K562 treated with DMSO at 1 percent for 4 hours (cell line): Measurements from ENCODE around the gene AGAP2. TPM values are rescaled to one million over a fixed set of nuclear protein-coding genes. Genes with fewer than 3 reads are reported as not detected.

Source experiments
- total RNA-seq: library from RNA; unstranded; fragments of 300-600 nt; gene quantifications from 2 replicates; pipeline ENCODE4 v1.2.3, GENCODE V29; 2022; ENCODE audit not compliant: insufficient read depth

The AGAP2 gene
- total RNA-seq = 0.21 TPM in 1 of 2 replicates, not detected in the other

DNA sequence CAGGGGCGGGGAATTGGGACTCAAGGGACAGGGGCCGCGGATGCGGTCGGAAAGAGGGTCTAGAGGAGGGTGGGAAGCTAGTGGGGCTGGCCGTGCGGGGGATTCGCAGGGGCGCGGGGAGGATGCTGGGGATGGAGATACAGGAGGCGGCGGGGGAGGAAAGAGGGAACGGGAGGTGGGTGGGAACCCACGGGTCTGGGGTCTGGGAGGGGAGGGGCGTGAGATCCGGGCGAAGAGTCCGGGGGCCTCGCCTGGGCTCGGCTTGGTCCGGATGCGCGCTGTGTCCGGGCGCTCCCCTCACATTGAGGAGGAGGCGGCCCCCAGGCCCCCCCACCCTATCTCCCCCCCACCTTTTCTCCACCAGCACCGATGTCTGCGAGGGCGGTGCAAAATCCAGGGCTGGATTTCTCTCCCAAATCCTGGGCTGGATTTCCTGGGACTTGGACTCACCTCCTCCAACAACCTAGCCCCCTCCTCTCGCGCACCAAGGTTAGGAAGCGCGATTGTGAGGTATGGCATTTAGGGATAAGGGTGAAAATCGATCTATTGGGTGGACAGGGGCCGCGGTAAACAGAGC is at the start of gene AGAP2:
Gene AGAP2, minus strand, starts transcription at position 82 of the 577 bp plus-strand sequence. CDS start 496 bp downstream, outside the sequence.

DNA sequence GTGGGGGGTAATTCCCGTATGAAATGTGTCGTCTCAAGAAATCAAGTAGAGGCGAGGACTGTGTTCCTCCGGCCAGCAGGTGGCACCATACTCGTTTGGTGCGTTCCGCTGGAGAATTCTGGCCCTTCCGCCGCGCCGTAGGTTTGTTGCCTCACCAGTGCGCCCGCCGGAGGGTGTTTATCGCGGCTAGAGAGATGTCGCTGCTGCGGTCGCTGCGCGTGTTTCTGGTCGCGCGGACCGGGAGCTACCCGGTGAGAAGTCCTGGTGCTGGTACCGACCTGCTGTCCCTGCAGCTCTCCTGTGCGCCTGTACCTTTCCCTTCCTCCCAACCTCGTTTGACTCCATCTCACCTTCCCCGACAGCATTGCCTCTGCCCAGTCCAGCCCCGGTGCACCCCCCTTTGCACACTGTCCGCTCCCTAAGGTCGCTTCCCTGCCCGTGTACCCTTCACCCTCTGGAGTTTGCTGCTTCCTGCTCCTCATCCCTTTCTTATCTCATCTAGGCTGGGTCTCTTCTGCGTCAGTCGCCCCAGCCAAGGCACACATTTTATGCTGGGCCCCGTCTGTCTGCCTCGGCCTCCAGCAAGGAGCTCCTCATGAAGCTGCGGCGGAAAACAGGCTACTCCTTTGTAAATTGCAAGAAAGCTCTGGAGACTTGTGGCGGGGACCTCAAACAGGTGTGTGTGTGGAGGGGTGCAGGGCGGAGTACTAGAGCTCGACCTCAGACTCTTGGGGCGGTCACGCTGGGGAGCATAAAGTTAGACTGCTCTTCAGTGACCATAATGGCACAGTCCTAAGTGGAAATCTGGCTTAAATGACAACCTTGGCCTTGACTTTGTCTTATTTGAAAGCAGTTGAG is 44.3 kb upstream of the AGAP2 start, which contains the start of gene TSFM:
Gene TSFM, plus strand, starts transcription at position 180 of the 858 bp plus-strand sequence. Its CDS starts 15 bp downstream, at position 195.

DNA sequence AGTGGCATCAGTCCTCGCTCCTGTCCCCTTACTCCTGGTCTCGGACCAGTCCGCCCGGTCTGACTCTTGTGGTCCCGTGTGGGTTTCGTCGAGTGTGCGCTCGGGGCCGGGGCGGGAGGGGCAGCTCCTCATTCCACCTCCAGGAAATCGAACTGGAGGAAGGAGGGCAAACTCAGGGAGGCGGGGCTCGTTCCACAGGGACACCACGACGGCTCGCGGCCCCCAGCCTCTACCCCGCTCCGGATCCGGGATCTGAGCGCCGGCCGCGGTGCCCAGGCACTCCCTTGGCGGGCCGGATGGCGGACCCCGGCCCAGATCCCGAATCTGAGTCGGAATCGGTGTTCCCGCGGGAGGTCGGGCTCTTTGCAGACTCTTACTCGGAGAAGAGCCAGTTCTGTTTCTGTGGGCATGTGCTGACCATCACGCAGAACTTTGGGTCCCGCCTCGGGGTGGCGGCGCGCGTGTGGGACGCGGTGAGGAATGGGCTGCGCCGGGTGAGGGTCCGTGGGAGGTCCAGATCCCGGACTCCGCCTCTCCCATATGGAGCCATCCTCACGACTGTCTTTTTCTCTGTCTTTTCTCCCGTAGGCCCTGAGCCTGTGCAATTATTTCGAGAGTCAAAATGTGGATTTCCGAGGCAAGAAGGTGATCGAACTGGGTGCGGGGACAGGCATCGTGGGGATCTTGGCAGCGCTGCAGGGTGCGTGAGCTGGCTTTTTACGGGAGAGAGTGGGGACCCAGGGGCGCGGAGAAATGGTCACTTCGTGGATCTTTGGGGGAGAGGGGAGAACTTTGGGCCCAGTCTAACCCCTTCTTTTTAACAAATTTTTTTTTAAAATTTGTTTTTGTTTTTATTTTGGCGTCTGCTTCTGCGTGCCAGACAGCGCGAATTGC is 34.1 kb upstream of the AGAP2 start, which contains the start of gene EEF1AKMT3:
Gene EEF1AKMT3, plus strand, starts transcription at position 186 of the 894 bp plus-strand sequence. Its CDS starts 111 bp downstream, at position 297.

DNA sequence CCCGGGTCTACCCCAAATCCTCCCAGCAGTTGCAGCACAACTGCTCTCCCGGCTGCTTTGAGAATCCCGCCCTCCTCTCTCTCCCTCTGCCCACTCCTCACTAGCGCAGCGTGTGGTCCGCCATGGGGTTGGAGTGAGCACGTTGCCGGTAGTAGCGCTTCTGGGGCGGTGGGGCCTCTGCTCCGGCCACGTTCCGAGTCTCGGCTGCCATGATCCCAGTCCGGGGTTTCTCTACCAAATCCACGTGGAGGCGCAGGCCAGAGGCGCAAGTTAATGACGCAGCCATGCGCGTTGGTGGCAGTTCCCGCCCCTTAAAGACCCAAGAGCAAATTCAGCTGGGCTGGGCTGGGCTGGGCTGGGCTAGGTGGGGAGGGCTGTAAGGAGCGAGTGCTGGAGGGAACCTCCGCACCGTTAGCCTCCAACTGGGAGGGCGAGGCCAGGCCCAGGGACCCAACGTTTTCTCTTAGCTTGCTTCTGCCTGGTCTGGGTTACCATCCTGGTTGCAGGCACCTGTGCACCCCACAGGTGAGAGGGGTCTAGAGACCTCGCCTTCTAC is 33.4 kb upstream of the AGAP2 start, which contains the start of gene METTL1:
Gene METTL1, minus strand, starts transcription at position 233 of the 556 bp plus-strand sequence. Its CDS starts 22 bp downstream, at position 211.

DNA sequence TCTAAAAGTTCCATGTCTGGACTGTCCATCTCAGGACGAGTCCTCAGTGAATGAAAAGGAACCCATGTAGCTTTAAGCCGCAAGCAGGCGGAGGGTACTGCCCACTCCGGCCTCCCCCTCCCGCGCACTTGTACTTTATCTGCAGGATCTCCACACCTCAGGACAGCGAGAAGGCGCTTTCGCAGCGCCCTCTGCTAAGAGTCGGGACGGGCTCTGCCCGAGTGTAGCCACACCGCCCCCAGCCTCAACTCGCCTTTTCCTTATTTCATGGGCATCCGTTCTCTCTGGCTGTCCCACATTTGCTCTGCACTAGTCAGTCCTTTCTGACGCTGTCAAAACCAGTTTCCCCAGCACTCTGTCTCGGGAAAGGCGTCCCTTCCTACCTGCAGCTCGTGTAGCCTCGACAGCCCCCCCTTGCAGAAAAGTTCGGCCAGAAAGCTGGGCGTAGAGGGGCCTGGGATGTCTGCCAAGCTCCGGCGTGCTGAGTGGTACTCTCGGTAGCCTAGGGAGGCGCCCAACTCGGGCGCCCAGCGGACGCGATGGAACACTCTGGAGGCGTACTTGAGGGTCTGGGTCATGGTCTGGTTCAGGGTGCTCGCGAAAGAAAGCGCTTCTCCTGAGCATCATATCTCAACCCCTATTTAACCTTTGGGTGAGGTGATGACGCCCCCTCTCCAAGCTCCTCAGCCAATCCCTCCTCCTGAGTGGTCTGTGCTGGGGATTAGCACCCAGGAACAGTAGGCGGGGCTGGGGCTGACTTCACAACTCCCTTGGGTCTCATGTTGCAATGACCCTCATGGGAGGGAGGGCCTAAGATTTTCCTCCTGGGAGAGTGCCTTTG is 28.1 kb upstream of the AGAP2 start, which contains the start of gene CYP27B1:
Gene CYP27B1, minus strand, starts transcription at position 615 of the 841 bp plus-strand sequence. Its CDS starts 37 bp downstream, at position 578.

DNA sequence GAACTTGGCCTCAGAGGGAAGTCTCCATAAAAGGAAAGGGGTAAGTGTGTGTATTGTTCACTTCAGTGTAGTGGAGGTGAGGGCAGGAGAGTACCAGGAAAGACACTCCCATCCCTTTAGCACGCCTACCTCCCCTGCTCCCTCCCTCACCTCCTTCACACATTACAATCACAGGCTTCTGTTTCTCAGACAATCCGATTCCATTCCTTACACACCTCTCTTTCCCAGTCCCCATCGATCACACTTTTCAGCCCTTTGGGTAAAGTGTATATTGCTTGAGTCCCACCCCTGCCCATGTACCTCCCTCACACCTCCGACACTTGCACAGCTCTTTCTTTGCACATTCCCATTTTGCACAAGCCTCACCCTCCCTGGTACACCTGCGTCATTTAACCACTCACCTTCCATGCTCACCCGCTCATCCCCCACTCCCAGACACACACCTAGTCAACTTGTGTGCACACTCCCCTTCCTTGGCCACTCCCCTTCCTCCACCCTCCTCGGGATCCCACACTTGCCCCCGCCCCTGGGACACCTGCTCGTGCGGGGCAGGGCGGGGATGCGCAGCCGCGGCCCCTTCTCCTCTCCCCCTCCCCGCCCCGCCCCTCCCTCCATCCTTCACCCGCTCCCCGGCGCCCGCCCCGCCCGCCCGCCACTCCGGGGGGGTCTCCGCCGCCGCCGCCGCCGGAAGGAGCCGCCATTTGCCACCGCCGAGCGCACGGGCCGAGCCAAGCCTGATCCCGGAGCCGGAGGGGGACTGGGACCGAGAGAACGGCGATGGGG is 16.1 kb upstream of the AGAP2 start, which contains the start of gene MARCHF9:
Gene MARCHF9, plus strand, starts transcription at position 693 of the 783 bp plus-strand sequence. CDS start 426 bp downstream, outside the sequence.

DNA sequence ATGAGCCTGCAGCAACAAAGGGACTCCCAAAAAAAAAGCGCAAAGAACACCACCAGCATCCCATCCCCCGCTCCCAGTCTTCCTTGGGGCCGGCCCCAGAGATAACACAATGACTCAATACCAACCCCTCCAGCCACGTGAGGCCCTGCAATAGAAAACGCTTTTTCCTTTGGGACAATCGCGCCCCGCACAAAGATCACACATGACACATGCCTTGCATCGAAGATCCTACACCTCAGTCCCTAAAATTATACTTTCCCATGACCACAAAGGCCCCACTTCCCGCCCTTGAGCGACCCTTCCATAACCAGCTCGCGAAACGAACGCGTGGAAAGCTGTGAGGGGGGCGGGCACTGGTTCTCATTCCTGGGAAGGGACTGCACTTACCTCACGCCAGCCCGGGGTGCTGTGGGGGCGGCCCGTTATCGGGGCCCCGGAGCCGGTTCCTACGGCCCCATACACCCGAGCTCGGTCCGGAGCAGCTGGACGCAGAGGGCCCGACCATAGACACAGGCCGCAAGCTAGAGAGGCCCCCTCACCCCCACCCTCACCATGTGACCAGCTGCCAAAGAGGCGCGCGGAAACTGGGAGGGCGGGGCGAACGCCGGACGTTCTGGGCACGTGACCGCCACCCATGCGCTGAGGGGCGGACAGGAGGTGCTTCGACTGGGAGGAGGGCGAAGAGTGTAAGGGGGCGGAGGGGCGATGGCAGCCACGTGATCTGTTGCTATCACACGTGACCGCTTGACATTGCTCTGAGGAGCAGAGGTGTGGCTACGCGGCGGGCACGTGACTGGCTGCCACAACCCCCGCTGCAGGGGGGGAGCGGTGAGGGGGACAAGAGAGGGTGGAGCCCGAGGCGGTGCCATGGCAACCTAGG is 13.5 kb upstream of the AGAP2 start, which contains the start of gene CDK4:
Gene CDK4, minus strand, starts transcription at position 523 of the 880 bp plus-strand sequence. CDS start 593 bp downstream, outside the sequence.

DNA sequence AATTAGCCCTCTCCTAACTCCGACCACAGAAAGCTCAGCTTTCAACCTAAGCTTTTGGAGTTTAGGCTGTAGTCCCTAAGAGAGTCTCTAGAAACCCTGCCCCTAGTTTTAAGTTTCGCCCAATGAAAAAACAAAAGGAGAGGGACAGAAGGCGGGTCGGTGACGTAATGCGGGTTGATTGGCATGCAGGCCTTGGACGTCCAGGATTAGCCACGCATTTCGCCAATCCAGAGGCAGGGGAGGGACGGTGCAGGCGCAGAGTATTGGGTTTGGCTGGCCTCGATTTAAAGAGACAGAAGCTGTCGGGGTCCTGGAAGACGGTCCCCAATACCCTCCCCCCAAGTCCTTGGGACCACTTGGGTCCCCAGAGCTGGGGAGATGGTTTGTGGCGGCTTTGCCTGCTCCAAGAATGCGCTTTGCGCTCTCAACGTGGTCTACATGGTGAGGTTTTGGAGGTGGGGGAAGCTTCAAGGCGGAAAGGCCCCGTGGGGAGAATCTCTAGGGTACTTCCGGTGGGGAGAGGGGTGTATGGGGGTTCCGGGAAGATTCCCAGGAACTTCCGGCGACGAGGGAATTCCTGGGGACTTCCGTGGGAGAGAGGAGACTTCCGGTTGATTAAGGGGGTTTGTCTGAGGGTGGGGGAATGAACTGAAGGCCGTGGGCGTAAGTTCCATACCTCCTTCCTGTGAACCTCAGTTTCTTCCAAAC is 6.4 kb upstream of the AGAP2 start, which contains the start of gene TSPAN31:
Gene TSPAN31, plus strand, starts transcription at position 263 of the 708 bp plus-strand sequence. Its CDS starts 116 bp downstream, at position 379.

DNA sequence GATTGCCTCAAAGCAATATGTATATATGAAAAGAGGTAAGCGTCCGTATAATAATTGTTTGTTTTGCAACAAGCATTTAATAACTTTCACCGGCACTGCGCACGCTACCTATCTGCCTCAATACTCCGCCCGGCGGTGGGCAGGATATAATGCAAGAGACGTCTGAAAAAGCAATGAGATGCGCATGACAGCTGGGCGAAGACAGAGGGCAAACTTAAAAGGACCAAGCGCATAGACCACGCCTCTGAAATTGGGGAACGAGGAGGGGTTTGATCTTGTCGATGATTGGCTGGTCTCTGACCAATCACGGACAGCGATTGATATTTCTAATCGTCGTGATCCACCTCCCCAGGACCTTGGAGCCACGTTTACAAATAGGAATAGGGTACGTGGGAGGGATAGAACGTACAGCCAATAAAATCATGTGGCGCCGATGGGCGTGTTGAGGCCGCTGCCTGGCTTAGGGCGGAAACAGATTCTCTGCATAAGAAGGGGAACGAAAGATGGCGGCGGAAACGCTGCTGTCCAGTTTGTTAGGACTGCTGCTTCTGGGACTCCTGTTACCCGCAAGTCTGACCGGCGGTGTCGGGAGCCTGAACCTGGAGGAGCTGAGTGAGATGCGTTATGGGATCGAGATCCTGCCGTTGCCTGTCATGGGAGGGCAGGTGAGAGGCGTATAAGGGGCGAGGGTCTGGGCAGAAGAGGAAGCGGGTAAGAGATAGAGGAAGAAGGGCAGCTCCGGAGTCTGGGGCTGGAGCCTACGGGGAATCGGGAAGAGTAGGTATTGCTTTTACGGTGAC is 44.7 kb downstream of the AGAP2 start, which contains the start of gene OS9:
Gene OS9, plus strand, starts transcription at position 474 of the 800 bp plus-strand sequence. Its CDS starts 30 bp downstream, at position 504.

Other genes with a start within 250 kb of the AGAP2 start
- gene DDIT3, start 218.2 kb downstream of the AGAP2 start, total RNA-seq = 140 and 191 TPM in 2 replicates
- 15.6 and 20.0 TPM in 2 replicates for gene MBD6, start 215.9 kb downstream of the AGAP2 start, total RNA-seq
- gene DCTN2, start 191.6 kb downstream of the AGAP2 start, total RNA-seq = 189 and 190 TPM in 2 replicates
- gene KIF5A, start 188.7 kb downstream of the AGAP2 start, total RNA-seq = 9.7 and 11.8 TPM in 2 replicates
- 27.5 and 31.0 TPM in 2 replicates for gene PIP4K2C, start 147.6 kb downstream of the AGAP2 start, total RNA-seq
- gene DTX3, start 133.9 kb downstream of the AGAP2 start, total RNA-seq = 0.25 TPM in 1 of 2 replicates, not detected in the other
- 12.1 and 14.9 TPM in 2 replicates for gene ARHGEF25, start 127.3 kb downstream of the AGAP2 start, total RNA-seq
- gene B4GALNT1, start 105.5 kb downstream of the AGAP2 start, total RNA-seq = 21.1 and 36.0 TPM in 2 replicates
- gene OS9, start 44.6 kb downstream of the AGAP2 start, total RNA-seq = 210 and 229 TPM in 2 replicates
- gene TSPAN31, start 6.3 kb upstream of the AGAP2 start, total RNA-seq = 14.0 and 16.3 TPM in 2 replicates
- 194 and 214 TPM in 2 replicates for gene CDK4, start 13.6 kb upstream of the AGAP2 start, total RNA-seq
- gene MARCHF9, start 16.4 kb upstream of the AGAP2 start, total RNA-seq = 3.5 and 8.9 TPM in 2 replicates
- 0.84 and 1.0 TPM in 2 replicates for gene CYP27B1, start 28.3 kb upstream of the AGAP2 start, total RNA-seq
- gene METTL1, start 33.4 kb upstream of the AGAP2 start, total RNA-seq = 2.9 TPM in 1 of 2 replicates, not detected in the other
- 4.5 and 5.7 TPM in 2 replicates for gene EEF1AKMT3, start 33.9 kb upstream of the AGAP2 start, total RNA-seq
- 18.5 and 29.9 TPM in 2 replicates for gene TSFM, start 44.0 kb upstream of the AGAP2 start, total RNA-seq
- gene AVIL, start 80.0 kb upstream of the AGAP2 start, total RNA-seq = 4.0 and 5.3 TPM in 2 replicates
- gene CTDSP2, start 108.0 kb upstream of the AGAP2 start, total RNA-seq = 79.3 and 83.9 TPM in 2 replicates
- 12.8 and 15.3 TPM in 2 replicates for gene ATP23, start 202.8 kb upstream of the AGAP2 start, total RNA-seq